HG03097 (cell line): Measurements from ENCODE around the gene PROM2.
"Not testable (repeated sequence)": the region's sequence is repeated elsewhere in the genome, so short reads cannot be mapped to it uniquely, and the experiment has no call there.

Experiments
- ATAC-seq: cut with Tn5 transposase; IDR thresholded peaks from one replicate; pipeline ENCODE4 v1.9.1; 2021; ENCODE audit not compliant: unreplicated experiment, low FRiP score

The PROM2 gene

GRCh38 chr2:95268211-95269035 is 5.8 kb upstream of the PROM2 start:
- ATAC-seq: no peak

- ATAC-seq: no peak
These were observed 5.1 kb upstream of the PROM2 start for GRCh38 chr2:95269036-95269680.

- not testable (repeated sequence) for ATAC-seq
These were observed 4.5 kb upstream of the PROM2 start for GRCh38 chr2:95269745-95270144.

GRCh38 chr2:95270541-95271081 is 3.6 kb upstream of the PROM2 start:
- ATAC-seq: no peak

- no peak for ATAC-seq
These were observed 2.8 kb upstream of the PROM2 start for GRCh38 chr2:95271381-95271971.

- no peak for ATAC-seq
These were observed 1.9 kb upstream of the PROM2 start for GRCh38 chr2:95272299-95272751.

- ATAC-seq: no peak
These were observed 1.5 kb upstream of the PROM2 start for GRCh38 chr2:95272781-95273180.

- no peak for ATAC-seq
These were observed 521 bp upstream of the PROM2 start for GRCh38 chr2:95273566-95274290.

- no peak for ATAC-seq
These were observed 884 bp downstream of the PROM2 start for GRCh38 chr2:95275151-95275515.

- ATAC-seq: no peak
These were observed 1.5 kb downstream of the PROM2 start for GRCh38 chr2:95275601-95276243.

GRCh38 chr2:95276244-95276887 is 2.1 kb downstream of the PROM2 start:
- no peak for ATAC-seq

GRCh38 chr2:95276888-95277245 is 2.6 kb downstream of the PROM2 start:
- ATAC-seq: no peak

GRCh38 chr2:95277246-95277906 is 3.1 kb downstream of the PROM2 start:
- ATAC-seq: no peak

- no peak for ATAC-seq
These were observed 3.8 kb downstream of the PROM2 start for GRCh38 chr2:95278051-95278471.

- ATAC-seq: no peak
These were observed 4.5 kb downstream of the PROM2 start for GRCh38 chr2:95278637-95279225.

- ATAC-seq: no peak
These were observed 5.3 kb downstream of the PROM2 start for GRCh38 chr2:95279435-95280035.

- no peak for ATAC-seq
These were observed 6.8 kb downstream of the PROM2 start for GRCh38 chr2:95281071-95281470.

GRCh38 chr2:95281786-95282185 is 7.5 kb downstream of the PROM2 start:
- ATAC-seq: no peak

GRCh38 chr2:95282458-95282857 is 8.2 kb downstream of the PROM2 start:
- ATAC-seq: no peak
